Neuronal stem cell (in vitro differentiated cells): ENCODE measurements around the gene AFAP1L2.

ENCODE experiments used
- DNase-seq: peaks from one replicate; pipeline ENCODE4 v3.0.0-alpha.2; 2013; ENCODE audit warnings: low spot score
- H2AFZ ChIP-seq: one replicate; pipeline ENCODE4 v1.6.1; 2013; ENCODE audit warnings: mild to moderate bottlenecking, low read length, inconsistent platforms
- H2AK5ac ChIP-seq: 2 replicates; pipeline ENCODE4 v1.6.1; 2013; ENCODE audit warnings: low read depth, mild to moderate bottlenecking, inconsistent platforms, low read length, moderate library complexity, mixed read lengths
- H2BK120ac ChIP-seq: 2 replicates; pipeline ENCODE4 v1.6.1; 2013; ENCODE audit warnings: low read depth, mild to moderate bottlenecking, inconsistent platforms, low read length, moderate library complexity, mixed read lengths
- H2BK12ac ChIP-seq: one replicate; pipeline ENCODE4 v1.6.1; 2013; ENCODE audit warnings: low read length, inconsistent platforms
- H2BK15ac ChIP-seq: 2 replicates; pipeline ENCODE4 v1.6.1; 2013; ENCODE audit warnings: mild to moderate bottlenecking, low read length, inconsistent platforms, mixed read lengths
- H2BK5ac ChIP-seq: one replicate; pipeline ENCODE4 v1.6.1; 2013; ENCODE audit warnings: inconsistent platforms, mild to moderate bottlenecking, low read length, moderate library complexity
- H3K14ac ChIP-seq: one replicate; pipeline ENCODE4 v1.6.1; 2013; ENCODE audit warnings: low read length, inconsistent platforms
- H3K18ac ChIP-seq: 2 replicates; pipeline ENCODE4 v1.6.1; 2013; ENCODE audit warnings: low read length, inconsistent platforms
- H3K23ac ChIP-seq: 2 replicates; pipeline ENCODE4 v1.6.1; 2013; ENCODE audit warnings: low read depth, mild to moderate bottlenecking, mixed read lengths, low read length, inconsistent platforms; ENCODE audit not compliant: poor library complexity
- H3K27ac ChIP-seq: replicated peaks from 3 replicates; pipeline ENCODE4 v1.5.1; 2013; ENCODE audit warnings: low read length, inconsistent platforms
- H3K27me3 ChIP-seq, 3 experiments: 2 replicates each; pipeline ENCODE4 v1.6.1; 2013; ENCODE audit warnings: low read length in 3 of 3, mild to moderate bottlenecking in 2 of 3, inconsistent platforms in 1 of 3, low read depth in 1 of 3, mixed read lengths in 1 of 3, moderate library complexity in 1 of 3; ENCODE audit not compliant: control insufficient read depth in 3 of 3, insufficient read depth in 3 of 3
- H3K36me3 ChIP-seq, 2 donors: replicated peaks in 1 of 2; 2 replicates each; pipeline ENCODE4 v1.6.1; 2013; ENCODE audit warnings: low read length in 2 of 2; ENCODE audit not compliant: control insufficient read depth in 2 of 2, insufficient read depth in 2 of 2
- H3K4ac ChIP-seq: 2 replicates; pipeline ENCODE4 v1.6.1; 2013; ENCODE audit warnings: inconsistent platforms, mild to moderate bottlenecking, low read length, moderate library complexity
- H3K4me1 ChIP-seq, 2 donors: 1 replicate in 1 of 2; 2 replicates in 1 of 2; pipeline ENCODE4 v1.6.1; 2013; ENCODE audit warnings: low read length in 2 of 2, low read depth in 1 of 2; ENCODE audit not compliant: control insufficient read depth in 2 of 2, insufficient read depth in 1 of 2
- H3K4me2 ChIP-seq: one replicate; pipeline ENCODE4 v1.6.1; 2013; ENCODE audit warnings: mild to moderate bottlenecking, low read length, inconsistent platforms; ENCODE audit not compliant: insufficient read depth, poor library complexity, severe bottlenecking
- H3K4me3 ChIP-seq, 2 donors: 2 replicates each; pipeline ENCODE4 v1.5.1; 2013; ENCODE audit warnings: low read length in 2 of 2, mild to moderate bottlenecking in 2 of 2, inconsistent platforms in 1 of 2, moderate library complexity in 1 of 2
- H3K79me1 ChIP-seq: one replicate; pipeline ENCODE4 v1.6.1; 2013; ENCODE audit warnings: low read depth, mild to moderate bottlenecking, inconsistent platforms, low read length, moderate library complexity
- H3K9ac ChIP-seq: one replicate; pipeline ENCODE4 v1.6.1; 2013; ENCODE audit warnings: mild to moderate bottlenecking, low read depth, low read length, inconsistent platforms; ENCODE audit not compliant: poor library complexity
- H3K9me3 ChIP-seq, 2 donors: replicated peaks in 1 of 2; 2 replicates each; pipeline versions ENCODE3 to v1.6.1; 2013; ENCODE audit warnings: low read length in 2 of 2, mild to moderate bottlenecking in 2 of 2, inconsistent platforms in 1 of 2, low read depth in 1 of 2, mixed read lengths in 1 of 2, moderate library complexity in 1 of 2; ENCODE audit not compliant: control insufficient read depth in 2 of 2, insufficient read depth in 1 of 2
- H4K8ac ChIP-seq: one replicate; pipeline ENCODE4 v1.6.1; 2013; ENCODE audit warnings: low read depth, mild to moderate bottlenecking, inconsistent platforms, low read length, moderate library complexity
- H4K91ac ChIP-seq: one replicate; pipeline ENCODE4 v1.6.1; 2013; ENCODE audit warnings: low read length, low read depth, mild to moderate bottlenecking, inconsistent platforms; ENCODE audit not compliant: poor library complexity
- WGBS, 2 donors: extraction: QIAGEN DNeasy Blood & Tissue Kit; methylation state at CpG; one replicate each; pipeline ENCODE4 v1.1.7; 2013; ENCODE audit warnings: missing lambda C conversion rate in 2 of 2, mixed read lengths in 1 of 2; ENCODE audit not compliant: insufficient read length in 2 of 2, insufficient replicate concordance in 1 of 2; ENCODE audit errors: extremely low coverage in 2 of 2; 5-methylcytosine and 5-hydroxymethylcytosine counted together

AFAP1L2 gene

DNA sequence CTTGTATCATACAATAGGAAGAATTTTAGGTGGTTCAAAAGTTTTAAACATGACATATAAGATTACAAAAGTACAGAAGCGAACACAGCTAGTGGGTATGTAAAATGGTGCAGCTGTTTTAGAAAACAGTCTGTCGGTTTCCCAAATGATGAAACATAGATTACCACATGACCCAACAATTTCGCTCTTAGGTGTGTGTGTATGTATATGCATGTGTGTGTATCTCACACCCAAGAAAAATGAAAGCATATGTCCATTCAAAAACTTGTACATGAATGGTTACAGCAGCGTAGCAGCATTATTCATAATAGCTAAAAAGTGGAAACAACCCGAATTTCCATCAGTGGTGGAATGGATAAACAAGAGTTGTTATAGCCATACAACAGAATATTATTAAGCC is 23.5 kb downstream of the AFAP1L2 start:
- H3K27me3 ChIP-seq = no peaks in the 10 kb centered on the region
- H3K23ac ChIP-seq = no peak overlapping the region
- H3K4ac ChIP-seq = no peak overlapping the region
- H3K79me1 ChIP-seq = no peaks in the 10 kb centered on the region
- no peak overlapping the region for H2BK15ac ChIP-seq
- no peak overlapping the region for H3K14ac ChIP-seq
- no peak overlapping the region for H2AK5ac ChIP-seq
- H3K4me2 ChIP-seq = no peak overlapping the region
- no peak for DNase-seq
- no peaks in the 10 kb centered on the region for H3K9me3 ChIP-seq
- H2BK5ac ChIP-seq = no peak overlapping the region
- no peak overlapping the region for H2BK120ac ChIP-seq
- H3K36me3 ChIP-seq = no peaks in the 10 kb centered on the region
- H2BK12ac ChIP-seq = no peak overlapping the region
- WGBS, 2 donors = no CpG with 5 or more reads among the region's 5 CpGs
- no peak overlapping the region for H3K18ac ChIP-seq
- peaks cover 4 to 9% of the 10 kb centered on the region in 2 donors for H3K4me1 ChIP-seq
- no peak overlapping the region for H3K4me3 ChIP-seq
- H3K27ac ChIP-seq = no peak overlapping the region
- H2AFZ ChIP-seq = no peak overlapping the region
- H4K8ac ChIP-seq = no peak overlapping the region
- H4K91ac ChIP-seq = no peak overlapping the region
- H3K9ac ChIP-seq = no peak overlapping the region

DNA sequence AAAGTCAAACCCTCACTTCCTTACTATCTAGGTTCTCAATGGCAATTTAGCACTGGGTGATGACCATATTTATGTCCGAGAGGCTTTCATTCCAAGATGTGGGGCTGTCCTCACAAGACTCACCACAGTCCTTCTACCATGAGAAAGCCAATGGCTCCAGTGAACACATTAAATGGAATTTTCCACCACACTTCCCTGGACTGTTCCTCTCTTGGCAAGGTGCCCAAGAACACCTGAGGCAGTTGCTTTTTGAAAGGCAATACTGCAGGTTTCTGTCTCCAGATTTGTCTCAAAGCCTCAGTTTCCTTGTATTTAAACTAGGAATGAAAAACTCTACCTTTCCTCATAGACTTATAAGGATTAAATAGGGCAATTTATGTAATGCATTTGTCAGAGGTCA is 24.2 kb downstream of the AFAP1L2 start:
- Histone ChIP-seq H3K27ac (no peak overlapping the region), H3K4ac (no peak overlapping the region), H2AK5ac (no peak overlapping the region), H3K18ac (no peak overlapping the region), H3K14ac (no peak overlapping the region), H2BK5ac (no peak overlapping the region), H3K9ac (no peak overlapping the region), H3K23ac (no peak overlapping the region), H2BK15ac (no peak overlapping the region), H3K79me1 (no peaks in the 10 kb centered on the region), H4K8ac (no peak overlapping the region), H3K27me3 (no peaks in the 10 kb centered on the region), H4K91ac (no peak overlapping the region), H3K4me3 (no peak overlapping the region), H2BK120ac (no peak overlapping the region), H3K4me2 (no peak overlapping the region), H3K4me1 (peaks cover 0 to 4% of the 10 kb centered on the region in 2 donors), H2BK12ac (no peak overlapping the region), H3K36me3 (no peaks in the 10 kb centered on the region), H3K9me3 (no peaks in the 10 kb centered on the region), H2AFZ (no peak overlapping the region)
- DNase-seq = no peak
- no CpG with 5 or more reads among the region's 1 CpG for WGBS, 2 donors

DNA sequence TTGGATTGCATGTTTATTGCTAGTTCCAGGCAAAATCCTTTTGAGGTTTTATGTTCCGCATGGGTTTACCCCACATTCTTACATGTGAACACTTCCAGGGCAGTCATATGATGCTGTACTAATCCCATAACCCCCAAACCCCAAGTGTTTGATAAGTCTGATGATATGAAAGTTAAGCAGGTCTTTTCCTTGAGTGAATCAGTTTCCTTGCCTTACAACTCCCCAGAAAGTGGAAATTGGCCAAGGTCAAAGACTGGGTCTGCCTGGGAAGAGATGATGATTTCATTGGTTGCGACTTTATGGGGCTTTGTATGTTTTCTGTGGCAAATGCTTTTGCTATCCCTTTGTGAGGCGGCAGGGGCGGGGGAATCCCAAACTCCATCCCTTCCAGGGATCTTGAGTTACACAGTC is 24.7 kb downstream of the AFAP1L2 start:
- H4K8ac ChIP-seq = no peak overlapping the region
- H2AK5ac ChIP-seq = no peak overlapping the region
- H3K4me3 ChIP-seq = no peak overlapping the region
- H3K4ac ChIP-seq = no peak overlapping the region
- no peaks in the 10 kb centered on the region for H3K79me1 ChIP-seq
- no peaks in the 10 kb centered on the region for H3K27me3 ChIP-seq
- no peak overlapping the region for H3K18ac ChIP-seq
- H3K23ac ChIP-seq = no peak overlapping the region
- no peaks in the 10 kb centered on the region for H3K9me3 ChIP-seq
- WGBS, 2 donors = no CpG with 5 or more reads among the region's 4 CpGs
- peaks cover 0 to 4% of the 10 kb centered on the region in 2 donors for H3K4me1 ChIP-seq
- no peaks in the 10 kb centered on the region for H3K36me3 ChIP-seq
- no peak overlapping the region for H2AFZ ChIP-seq
- H4K91ac ChIP-seq = no peak overlapping the region
- DNase-seq = no peak
- H2BK5ac ChIP-seq = no peak overlapping the region
- no peak overlapping the region for H3K27ac ChIP-seq
- H3K9ac ChIP-seq = no peak overlapping the region
- no peak overlapping the region for H3K14ac ChIP-seq
- no peak overlapping the region for H2BK15ac ChIP-seq
- H2BK120ac ChIP-seq = no peak overlapping the region
- H2BK12ac ChIP-seq = no peak overlapping the region
- H3K4me2 ChIP-seq = no peak overlapping the region

GRCh38 chr10:114376523-114376922 is 27.8 kb downstream of the AFAP1L2 start:
- H2AK5ac ChIP-seq = no peak overlapping the region
- no peak overlapping the region for H4K91ac ChIP-seq
- no peak overlapping the region for H3K4me3 ChIP-seq
- no peak overlapping the region for H3K27ac ChIP-seq
- H4K8ac ChIP-seq = no peak overlapping the region
- H2BK15ac ChIP-seq = no peak overlapping the region
- H2BK120ac ChIP-seq = no peak overlapping the region
- no peak overlapping the region for H3K14ac ChIP-seq
- no peak overlapping the region for H2AFZ ChIP-seq
- no peak overlapping the region for H3K9ac ChIP-seq
- H2BK12ac ChIP-seq = no peak overlapping the region
- no peak overlapping the region for H3K4ac ChIP-seq
- H2BK5ac ChIP-seq = no peak overlapping the region
- DNase-seq = no peak
- WGBS, 2 donors = no CpG with 5 or more reads among the region's 2 CpGs
- H3K27me3 ChIP-seq = no peaks in the 10 kb centered on the region
- no peak overlapping the region for H3K18ac ChIP-seq
- H3K4me1 ChIP-seq = peaks cover 5 to 7% of the 10 kb centered on the region in 2 donors
- no peaks in the 10 kb centered on the region for H3K79me1 ChIP-seq
- no peaks in the 10 kb centered on the region for H3K36me3 ChIP-seq
- H3K4me2 ChIP-seq = no peak overlapping the region
- no peak overlapping the region for H3K23ac ChIP-seq
- H3K9me3 ChIP-seq = no peaks in the 10 kb centered on the region
